HepG2 (cell line): ENCODE measurements around the gene PDYN. TPM values are rescaled to one million over a fixed set of nuclear protein-coding genes. Genes with fewer than 3 reads are reported as not detected.

ENCODE experiments used
- ATAC-seq: fragments of 200-7000 bp; cut with Tn5 transposase; 3 replicates; pipeline ENCODE4 v1.9.1; 2020; ENCODE audit warnings: mild to moderate bottlenecking, moderate library complexity
- BruUV-seq: library from RNA; stranded (reverse); fragments of 400-500 nt; replicated peaks from 2 replicates; lab custom pipeline; 2021; lab: Mats Ljungman, UMichigan
- CTCF ChIA-PET: fragments of 300-600 bp; formaldehyde crosslinking; extraction: SDS; loops from one replicate; lab custom pipeline; 2021; ENCODE audit warnings: low total read pairs, inconsistent platforms, low intra/inter-chr PET ratio; lab: Yijun Ruan, JAX
- POLR2A ChIA-PET: fragments of 350-600 bp; sonication (Branson Sonifier 250); formaldehyde crosslinking; loops from one replicate; lab custom pipeline; 2020; ENCODE audit warnings: antibody characterized with exemption, inconsistent platforms; lab: Yijun Ruan, JAX
- DNase-seq: peaks from one replicate; pipeline ENCODE4 v3.0.0-alpha.2; 2015; ENCODE audit warnings: low spot score
- FAIRE-seq: peaks from 3 replicates; lab custom pipeline; 2011; peaks lifted over from hg19 to GRCh38; lab: Jason Lieb, UNC
- H2AFZ ChIP-seq: one replicate; pipeline ENCODE4 v1.6.1; 2011; ENCODE audit warnings: low read length, inconsistent platforms
- H3K27ac ChIP-seq: fragments of 300-600 bp; 3 replicates; pipeline ENCODE4 v1.8.0; 2011; ENCODE audit warnings: mixed run types, mild to moderate bottlenecking, mixed read lengths, low read length, inconsistent platforms; ENCODE audit not compliant: insufficient read depth; ENCODE audit errors: extremely low read length
- H3K27me3 ChIP-seq, 2 experiments: fragments of 200-600 bp in 1 of 2; 2 replicates in 1 of 2; 3 replicates in 1 of 2; pipeline versions ENCODE4 v1.6.0 to v1.8.0; 2011; ENCODE audit warnings: low read length in 2 of 2, mild to moderate bottlenecking in 2 of 2, moderate library complexity in 2 of 2, inconsistent platforms in 1 of 2; ENCODE audit not compliant: insufficient read depth in 2 of 2, control insufficient read depth in 1 of 2
- H3K36me3 ChIP-seq, 2 experiments: fragments of 200-600 bp in 1 of 2; replicated peaks in 1 of 2; 2 replicates in 1 of 2; 3 replicates in 1 of 2; pipeline versions ENCODE4 v1.5.1 to v1.8.0; 2011; ENCODE audit warnings: low read length in 2 of 2, inconsistent platforms in 1 of 2; ENCODE audit not compliant: insufficient read depth in 2 of 2, control insufficient read depth in 1 of 2
- H3K4me1 ChIP-seq: 2 replicates; pipeline ENCODE4 v1.5.1; 2012; ENCODE audit warnings: low read length, inconsistent platforms; ENCODE audit not compliant: insufficient read depth
- H3K4me2 ChIP-seq: 2 replicates; pipeline ENCODE4 v1.6.0; 2011; ENCODE audit warnings: low read depth, low read length, inconsistent platforms
- H3K4me3 ChIP-seq, 3 experiments: fragments of 200-600 bp in 1 of 3; sonication (generic), shearing (Covaris generic) in 1 of 3; replicated peaks in 1 of 3; 2 replicates each; pipeline ENCODE4 v1.5.1; 2011 to 2016; ENCODE audit warnings: low read length in 3 of 3, inconsistent platforms in 2 of 3, low read depth in 2 of 3, mild to moderate bottlenecking in 2 of 3, control low read depth in 1 of 3, mixed read lengths in 1 of 3; ENCODE audit not compliant: insufficient read depth in 1 of 3
- H3K79me2 ChIP-seq: one replicate; pipeline ENCODE4 v1.6.1; 2011; ENCODE audit warnings: low read length, inconsistent platforms; ENCODE audit not compliant: insufficient read depth
- H3K9ac ChIP-seq: 2 replicates; pipeline ENCODE4 v1.6.0; 2011; ENCODE audit warnings: mild to moderate bottlenecking, low read depth, low read length, inconsistent platforms; ENCODE audit not compliant: insufficient read depth
- H3K9me3 ChIP-seq: 2 replicates; pipeline ENCODE4 v1.5.1; 2012; ENCODE audit warnings: mild to moderate bottlenecking, low read length
- H4K20me1 ChIP-seq: 2 replicates; pipeline ENCODE4 v1.6.0; 2011; ENCODE audit warnings: inconsistent platforms, mild to moderate bottlenecking, low read length, moderate library complexity; ENCODE audit not compliant: insufficient read depth
- ATAD3A ChIP-seq: sonication (generic); formaldehyde crosslinking; IDR thresholded peaks from 2 replicates; pipeline ENCODE4 v1.4.0; 2020; ENCODE audit warnings: missing genetic modification reagents
- ATF7 ChIP-seq, 2 experiments: fragments of 450-650 bp in 1 of 2; sonication (generic) in 1 of 2; formaldehyde crosslinking in 1 of 2; IDR thresholded peaks; 2 replicates each; pipeline versions ENCODE4 v1.4.0 to v1.6.1; 2016 to 2020; ENCODE audit warnings: antibody characterized with exemption in 1 of 2, mild to moderate bottlenecking in 1 of 2, missing genetic modification reagents in 1 of 2
- FOXP4 ChIP-seq: sonication (generic); formaldehyde crosslinking; IDR thresholded peaks from 2 replicates; pipeline ENCODE4 v1.4.0; 2020; ENCODE audit warnings: missing genetic modification reagents
- GABPB1 ChIP-seq: IDR thresholded peaks from 2 replicates; pipeline ENCODE4 v1.6.1; 2016; ENCODE audit warnings: mild to moderate bottlenecking, missing genetic modification reagents, moderate library complexity, missing compliant biosample characterization
- KLF12 ChIP-seq: sonication (generic); formaldehyde crosslinking; IDR thresholded peaks from 2 replicates; pipeline ENCODE4 v1.4.0; 2020; ENCODE audit warnings: missing genetic modification reagents, borderline replicate concordance
- PITX1 ChIP-seq: sonication (generic); formaldehyde crosslinking; IDR thresholded peaks from 2 replicates; pipeline ENCODE4 v1.5.1; 2020; ENCODE audit warnings: mild to moderate bottlenecking, missing genetic modification reagents
- PLSCR1 ChIP-seq: sonication (generic); formaldehyde crosslinking; IDR thresholded peaks from 2 replicates; pipeline ENCODE4 v1.5.0; 2020; ENCODE audit warnings: missing genetic modification reagents, mild to moderate bottlenecking, borderline replicate concordance
- RFXANK ChIP-seq: IDR thresholded peaks from 2 replicates; pipeline ENCODE4 v1.6.1; 2016
- RFXAP ChIP-seq: sonication (generic); formaldehyde crosslinking; IDR thresholded peaks from 2 replicates; pipeline ENCODE4 v1.4.0; 2020; ENCODE audit warnings: missing genetic modification reagents, borderline replicate concordance
- SNAPC5 ChIP-seq: sonication (generic); formaldehyde crosslinking; IDR thresholded peaks from 2 replicates; pipeline ENCODE4 v1.8.1; 2023; ENCODE audit warnings: mild to moderate bottlenecking, missing genetic modification reagents, borderline replicate concordance
- TBX2 ChIP-seq: sonication (generic); formaldehyde crosslinking; IDR thresholded peaks from 2 replicates; pipeline ENCODE4 v1.5.0; 2020; ENCODE audit warnings: missing genetic modification reagents, mild to moderate bottlenecking, borderline replicate concordance
- TGIF2 ChIP-seq: IDR thresholded peaks from 2 replicates; pipeline ENCODE4 v1.6.1; 2016; ENCODE audit warnings: control low read depth, missing compliant biosample characterization
- TP53 ChIP-seq: sonication (generic); formaldehyde crosslinking; conservative IDR thresholded peaks from 2 replicates; pipeline ENCODE4 v1.4.0; 2020; ENCODE audit warnings: missing genetic modification reagents
- ZNF124 ChIP-seq: sonication (generic); formaldehyde crosslinking; IDR thresholded peaks from 2 replicates; pipeline ENCODE4 v1.4.0; 2020; ENCODE audit warnings: missing genetic modification reagents
- ZNF34 ChIP-seq: sonication (generic); formaldehyde crosslinking; IDR thresholded peaks from 2 replicates; pipeline ENCODE4 v1.4.0; 2020; ENCODE audit warnings: mild to moderate bottlenecking, missing genetic modification reagents, borderline replicate concordance
- ZNF605 ChIP-seq: sonication (generic); formaldehyde crosslinking; IDR thresholded peaks from 2 replicates; pipeline ENCODE4 v1.8.0; 2022; ENCODE audit warnings: mild to moderate bottlenecking, missing genetic modification reagents
- ZNF614 ChIP-seq: IDR thresholded peaks from 2 replicates; pipeline ENCODE4 v1.6.1; 2018; ENCODE audit warnings: missing biosample characterization, missing genetic modification reagents, inconsistent platforms, borderline replicate concordance
- ZNF672 ChIP-seq: sonication (generic); formaldehyde crosslinking; IDR thresholded peaks from 2 replicates; pipeline ENCODE4 v1.8.1; 2022; ENCODE audit warnings: missing genetic modification reagents
- ZSCAN21 ChIP-seq: sonication (generic); formaldehyde crosslinking; IDR thresholded peaks from 2 replicates; pipeline ENCODE4 v1.8.0; 2022; ENCODE audit warnings: mild to moderate bottlenecking, missing genetic modification reagents, moderate library complexity, borderline replicate concordance
- ZSCAN9 ChIP-seq: IDR thresholded peaks from 2 replicates; pipeline ENCODE4 v1.6.1; 2016; ENCODE audit warnings: borderline replicate concordance
- WGBS: methylation state at CpG from one replicate; pipeline ENCODE4 v1.1.6; 2017; ENCODE audit warnings: low lambda C conversion rate; 5-methylcytosine and 5-hydroxymethylcytosine counted together
- in situ Hi-C: cut with HindIII; loops from 2 replicates; pipeline ENCODE4 v1.10.0; 2017; ENCODE audit warnings: low pct_unique_long_range_greater_than_20kb; ENCODE audit not compliant: extremely low pct_ligation_motif_present
- intact Hi-C: fragments of 100-400 bp; cut with micrococcal nuclease; formaldehyde crosslinking; loops from one replicate; pipeline ENCODE4 v1.10.0; 2022; ENCODE audit not compliant: unreplicated experiment
- polyA plus RNA-seq, 8 experiments: library from polyadenylated mRNA; depleted of rRNA in 3 of 8; stranded (reverse) in 7 of 8; unstranded in 1 of 8; fragments of >200 nt; fragmentation: Illumina TruSeq in 4 of 8; extraction: Trizol in 4 of 8; gene quantifications; 2 replicates each; pipeline versions ENCODE4 v1.2.1 to v1.2.3, GENCODE V29; 2011 to 2016; ENCODE audit warnings: low read depth in 4 of 8, missing spikeins in 1 of 8, mixed read lengths in 1 of 8; ENCODE audit not compliant: insufficient read depth in 1 of 8
- total RNA-seq, 5 experiments: library from RNA; depleted of rRNA; stranded (reverse); fragments of >200 nt; fragmentation: Illumina TruSeq; extraction: Trizol; gene quantifications; 2 replicates each; pipeline ENCODE4 v1.2.3, GENCODE V29; 2016; ENCODE audit warnings: low read depth in 1 of 5

The PDYN gene
- total and polyA plus RNA-seq, 2 of the 13 experiments (the other 11 are each of a cell fraction or from before 2014, with no cell fraction given): not detected

GRCh38 chr20:1992359-1993110 lies 1.3 kb downstream of the PDYN start:
- BruUV-seq: no TSS peak
- CTCF ChIA-PET: no interaction called here
- no peaks in the 10 kb centered on the region for H4K20me1 ChIP-seq
- 10% methylated on average over 8 of the region's 8 CpGs for WGBS
- H3K4me2 ChIP-seq: no peak overlapping the region
- no peaks in the 10 kb centered on the region for H3K36me3 ChIP-seq
- H3K27ac ChIP-seq: no peak overlapping the region
- H3K4me3 ChIP-seq: no peak overlapping the region
- TF ChIP-seq ZNF605 (CRISPR knock-in tag) (no peak), KLF12 (CRISPR knock-in tag) (no peak), TP53 (CRISPR knock-in tag) (no peak), ZNF34 (CRISPR knock-in tag) (no peak), SNAPC5 (no peak), PITX1 (CRISPR knock-in tag) (no peak), FOXP4 (CRISPR knock-in tag) (no peak), ATF7 (IDR thresholded peaks at IDR 0.05) (no peak), ATF7 (CRISPR knock-in tag; IDR thresholded peaks at IDR 0.05) (no peak), TBX2 (CRISPR knock-in tag) (no peak), ZNF614 (CRISPR knock-in tag) (no peak), ZSCAN9 (CRISPR knock-in tag) (no peak), PLSCR1 (no peak), ZNF672 (CRISPR knock-in tag) (no peak), RFXANK (CRISPR knock-in tag) (no peak), ATAD3A (CRISPR knock-in tag) (no peak), GABPB1 (CRISPR knock-in tag) (no peak), RFXAP (CRISPR knock-in tag) (no peak), TGIF2 (CRISPR knock-in tag) (no peak), ZSCAN21 (no peak), ZNF124 (CRISPR knock-in tag) (no peak)
- H3K4me1 ChIP-seq: no peaks in the 10 kb centered on the region
- intact Hi-C loops (no loop called here), in situ Hi-C loops (no loop called here)
- H3K9ac ChIP-seq: no peak overlapping the region
- ATAC-seq (no peak), FAIRE-seq (no peak), DNase-seq (no peak)
- no peaks in the 10 kb centered on the region for H3K9me3 ChIP-seq
- H3K27me3 ChIP-seq: peaks cover 12 to 77% of the 10 kb centered on the region in 2 experiments
- no peaks in the 10 kb centered on the region for H3K79me2 ChIP-seq
- POLR2A ChIA-PET: no interaction called here
- H2AFZ ChIP-seq: no peak overlapping the region
